ENCODE measurements around the gene UBE2E2.
"Not testable (repeated sequence)": the region's sequence is repeated elsewhere in the genome, so short reads cannot be mapped to it uniquely, and the experiment has no call there.

Gene UBE2E2

DNA sequence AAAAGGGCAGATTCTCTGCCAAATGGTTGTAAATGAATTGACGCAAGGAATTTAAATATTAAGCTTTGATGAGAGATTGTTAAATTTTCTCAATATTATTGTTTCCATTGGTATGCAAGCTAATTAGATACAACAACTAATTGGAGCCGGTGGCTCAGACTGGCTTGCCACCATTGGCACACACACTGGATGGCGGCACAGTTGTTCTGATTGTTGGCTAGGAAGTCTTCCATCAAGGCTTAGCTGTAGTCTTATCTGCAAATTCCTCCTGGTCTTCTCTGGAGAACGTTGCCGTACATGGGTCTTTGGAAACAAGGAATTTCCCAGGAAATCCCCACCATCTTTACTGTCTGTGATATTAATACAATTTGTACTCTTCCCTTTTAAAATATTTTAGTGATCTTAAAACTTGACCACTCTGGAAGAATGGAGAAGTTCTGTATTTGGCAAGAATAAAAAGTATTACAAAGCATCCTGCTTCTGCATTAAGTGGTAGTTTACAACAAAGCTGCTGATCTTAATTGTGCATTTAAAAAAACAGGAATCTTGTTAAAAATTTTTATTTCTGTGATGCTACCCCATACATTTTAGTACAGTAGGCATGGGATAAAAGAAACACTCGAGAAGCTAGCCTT lies 126.5 kb downstream of the UBE2E2 start:
- no peak for DNase-seq (ENCODE audit: low read depth in 2 of 2)

DNA sequence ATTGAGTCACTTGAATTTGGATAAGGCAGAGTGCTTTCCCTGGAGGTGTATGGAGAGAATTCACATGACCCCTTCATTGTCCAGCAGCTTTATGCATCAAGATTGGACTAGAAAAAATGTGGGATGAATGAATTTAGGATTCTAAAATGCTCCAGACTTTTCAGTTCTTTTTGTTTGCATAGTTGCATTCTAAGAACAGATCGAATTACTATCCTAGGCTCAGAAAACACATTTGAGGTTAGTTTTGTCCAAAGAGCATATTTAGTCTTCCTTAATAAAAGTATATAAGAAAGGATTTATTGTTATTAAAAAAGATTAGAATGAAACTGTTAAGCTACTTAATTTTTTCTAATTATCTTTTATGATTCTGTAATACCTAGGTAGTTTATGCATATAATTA lies 127.4 kb downstream of the UBE2E2 start:
- DNase-seq (ENCODE audit: low read depth in 2 of 2): no peak

- DNase-seq (ENCODE audit: low read depth in 2 of 2): no peak
Observed at GRCh38 chr3:23331141-23331935, 128.2 kb downstream of the UBE2E2 start.

DNA sequence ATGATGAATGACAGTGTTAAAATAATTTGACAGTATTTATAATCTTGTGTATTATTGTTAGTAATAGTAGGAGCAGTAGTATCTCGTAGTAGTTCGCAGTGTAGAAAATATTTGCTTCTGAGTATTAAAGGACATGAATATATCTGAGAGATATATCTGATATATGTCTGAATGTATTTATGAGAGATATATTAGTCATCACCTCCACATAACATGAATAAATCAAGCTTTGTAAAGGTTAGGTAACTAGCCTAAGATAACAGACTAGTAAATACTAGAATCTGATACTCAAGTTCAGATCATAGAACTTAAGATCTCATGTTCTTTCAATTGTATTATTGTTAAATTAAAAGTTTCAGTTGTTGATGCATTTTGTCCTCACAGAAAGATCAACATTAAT lies 130.5 kb downstream of the UBE2E2 start:
- DNase-seq (ENCODE audit: low read depth in 2 of 2): no peak

DNA sequence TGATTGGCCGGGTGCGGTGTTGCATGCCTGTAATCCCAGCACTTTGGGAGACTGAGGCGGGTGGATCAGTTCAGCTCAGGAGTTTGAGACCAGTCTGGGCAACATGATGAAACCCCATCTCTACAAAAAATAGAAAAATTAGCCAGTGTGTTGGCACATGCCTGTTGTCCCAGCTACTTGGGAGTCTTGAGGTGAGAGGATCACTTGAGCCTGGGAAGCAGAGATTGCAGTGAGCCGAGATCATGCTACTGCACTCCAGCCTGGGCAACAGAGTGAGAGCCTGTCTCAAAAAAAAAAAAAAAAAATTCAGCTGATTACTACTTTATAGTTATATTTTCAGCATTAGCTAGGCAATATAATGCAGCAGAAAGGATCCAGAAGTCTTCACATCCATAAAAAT lies 133.7 kb downstream of the UBE2E2 start:
- not testable (repeated sequence) for DNase-seq (ENCODE audit: low read depth in 2 of 2)

DNA sequence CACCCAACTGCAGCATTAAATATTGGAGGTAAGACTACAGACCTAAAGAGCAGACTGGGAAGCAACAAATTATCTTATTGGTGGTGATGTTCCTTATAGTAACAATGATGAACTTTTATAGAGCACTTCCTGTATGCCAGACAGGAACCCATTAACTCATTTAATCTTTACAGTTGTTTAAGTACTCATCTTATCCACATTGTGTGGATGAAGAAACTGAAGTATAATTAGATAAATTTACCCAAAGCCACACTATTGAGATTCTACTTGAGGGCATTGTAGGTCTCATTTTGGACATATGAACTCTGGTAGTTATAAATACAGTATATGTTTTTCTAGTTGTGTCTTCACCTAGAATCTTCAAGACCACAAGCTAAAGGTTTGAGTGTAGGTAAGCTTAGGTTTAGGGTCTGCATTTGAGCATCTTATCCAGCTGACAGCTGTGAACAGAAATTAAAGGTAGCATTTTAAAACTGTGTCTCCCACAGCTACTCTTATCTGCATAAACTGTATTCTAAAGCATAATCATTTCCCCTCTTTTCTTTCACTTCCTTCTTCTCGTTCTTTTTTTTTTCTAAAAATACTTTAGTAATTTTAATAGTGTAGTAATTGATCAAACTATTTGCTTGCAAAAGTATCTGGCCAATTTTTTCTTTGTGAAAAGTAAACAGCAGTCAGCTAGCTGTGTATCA lies 138.2 kb downstream of the UBE2E2 start:
- DNase-seq (ENCODE audit: low read depth in 2 of 2): no peak

DNA sequence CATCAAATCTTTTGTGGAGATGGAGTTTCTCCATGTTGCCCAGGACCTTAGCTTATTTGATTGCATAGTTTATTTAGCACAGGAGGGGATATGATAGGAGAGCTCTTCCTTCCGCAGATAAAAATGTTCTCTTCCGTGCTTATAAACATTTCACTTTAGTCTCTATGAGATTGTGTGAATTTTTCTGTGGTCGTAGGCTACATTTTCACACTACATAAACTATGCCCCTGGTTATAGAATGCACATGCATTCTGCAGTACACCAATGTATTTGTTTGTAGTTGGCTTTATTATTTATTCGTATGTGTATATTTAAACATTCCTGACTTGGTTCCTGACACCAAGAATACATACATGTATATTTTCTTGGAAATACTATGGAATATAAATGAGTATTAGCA lies 139.2 kb downstream of the UBE2E2 start:
- no peak for DNase-seq (ENCODE audit: low read depth in 2 of 2)

DNA sequence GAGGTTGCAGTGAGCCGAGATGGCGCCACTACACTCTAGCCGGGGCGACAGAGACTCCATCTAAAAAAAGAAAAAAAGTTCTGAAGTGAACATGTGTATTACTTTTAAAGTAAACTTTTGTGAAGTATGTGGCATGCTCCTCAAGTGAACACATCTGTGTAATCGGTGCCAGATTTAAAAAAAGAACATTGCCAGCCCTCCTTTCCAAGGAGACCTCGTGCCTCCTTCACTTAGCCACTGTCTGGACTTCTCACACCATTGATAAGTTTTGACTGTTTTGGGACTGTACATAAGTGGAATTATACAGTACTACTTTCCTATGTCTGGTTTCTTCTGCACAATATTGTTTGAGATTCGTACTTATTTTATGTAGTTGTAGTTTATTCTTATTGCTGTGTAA lies 140.4 kb downstream of the UBE2E2 start:
- no peak for DNase-seq (ENCODE audit: low read depth in 2 of 2)

- no peak for DNase-seq (ENCODE audit: low read depth in 2 of 2)
Observed at GRCh38 chr3:23344886-23345285, 141.8 kb downstream of the UBE2E2 start.

- DNase-seq (ENCODE audit: low read depth in 2 of 2): not testable (repeated sequence)
Observed at GRCh38 chr3:23349444-23349843, 146.3 kb downstream of the UBE2E2 start.

GRCh38 chr3:23356169-23356568 lies 153.0 kb downstream of the UBE2E2 start:
- no peak for DNase-seq (ENCODE audit: low read depth in 2 of 2)

DNA sequence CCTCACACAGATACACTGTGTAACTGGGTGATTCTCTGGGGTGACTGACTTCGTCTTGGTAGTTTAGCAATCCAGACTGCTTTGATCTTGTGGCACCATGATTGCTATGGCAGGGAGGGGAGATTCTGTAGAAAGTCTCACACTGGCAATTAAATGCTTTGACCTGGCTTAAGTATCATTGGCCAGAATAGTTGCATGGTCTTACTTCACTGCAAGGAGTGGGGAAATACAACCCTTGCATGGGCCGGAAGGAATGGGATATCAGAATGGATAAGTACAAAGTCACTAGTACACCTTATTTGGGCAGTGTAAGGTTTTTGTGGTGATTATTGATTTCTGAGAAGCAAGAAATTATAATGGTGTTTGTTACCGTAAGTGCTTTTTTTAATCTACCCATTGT lies 153.8 kb downstream of the UBE2E2 start:
- no peak for DNase-seq (ENCODE audit: low read depth in 2 of 2)

GRCh38 chr3:23359116-23359515 lies 156.0 kb downstream of the UBE2E2 start:
- DNase-seq (ENCODE audit: low read depth in 2 of 2): no peak

GRCh38 chr3:23365066-23365465 lies 161.9 kb downstream of the UBE2E2 start:
- DNase-seq (ENCODE audit: low read depth in 2 of 2): no peak

DNA sequence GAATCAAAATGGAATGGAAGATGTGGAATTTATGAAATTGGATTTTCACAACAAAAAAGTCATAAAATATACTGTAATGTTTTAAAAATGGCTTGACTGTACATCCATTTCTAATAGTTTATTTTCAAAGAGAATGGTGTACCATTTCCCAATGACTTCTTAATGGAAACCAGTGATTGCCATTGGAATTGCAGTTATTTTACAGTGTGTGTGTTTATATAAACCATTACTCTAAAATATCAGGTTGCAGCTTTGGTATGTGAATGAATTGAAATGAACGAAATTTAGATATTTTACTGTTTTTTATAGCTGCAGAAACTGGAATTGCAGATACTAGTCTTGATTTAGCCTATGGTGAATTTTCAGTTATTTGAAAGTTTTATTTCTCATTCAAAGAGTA lies 165.6 kb downstream of the UBE2E2 start:
- DNase-seq (ENCODE audit: low read depth in 2 of 2): no peak

- no peak for DNase-seq (ENCODE audit: low read depth in 2 of 2)
Observed at GRCh38 chr3:23372285-23372684, 169.2 kb downstream of the UBE2E2 start.

DNA sequence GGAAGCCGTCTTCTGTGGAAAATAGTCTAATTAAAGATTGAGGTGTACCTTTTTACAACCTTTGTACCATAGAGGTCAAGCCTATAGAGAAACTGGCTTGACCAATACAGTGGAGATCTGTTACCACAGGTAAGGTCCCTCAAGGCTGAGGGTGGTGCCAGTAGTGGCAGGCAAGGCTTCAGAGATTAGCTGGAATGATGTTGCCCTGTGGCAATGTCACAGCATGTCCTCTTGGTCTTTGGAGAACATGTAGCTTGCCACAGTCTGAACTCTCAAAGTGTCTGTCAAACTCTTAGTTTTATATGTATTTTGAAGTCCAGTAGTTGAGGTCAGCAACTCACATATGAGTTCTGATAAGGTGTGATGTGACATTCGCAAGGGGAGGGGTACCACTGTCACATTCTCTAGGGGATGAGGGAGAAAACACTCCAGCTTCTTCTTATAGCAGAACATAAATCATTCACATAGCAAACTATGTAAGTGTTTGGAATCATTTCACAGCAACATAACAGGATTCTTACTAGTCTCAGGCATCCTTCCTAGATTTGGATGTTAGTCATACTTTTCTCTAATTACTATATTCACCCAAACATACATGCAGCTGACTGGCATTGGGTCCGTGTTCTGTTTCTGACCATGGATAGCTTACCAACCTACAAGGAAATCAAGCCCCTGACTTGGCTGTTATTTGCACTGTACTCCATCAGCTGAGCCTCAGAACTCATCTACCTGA lies 173.6 kb downstream of the UBE2E2 start:
- no peak for DNase-seq (ENCODE audit: low read depth in 2 of 2)

DNA sequence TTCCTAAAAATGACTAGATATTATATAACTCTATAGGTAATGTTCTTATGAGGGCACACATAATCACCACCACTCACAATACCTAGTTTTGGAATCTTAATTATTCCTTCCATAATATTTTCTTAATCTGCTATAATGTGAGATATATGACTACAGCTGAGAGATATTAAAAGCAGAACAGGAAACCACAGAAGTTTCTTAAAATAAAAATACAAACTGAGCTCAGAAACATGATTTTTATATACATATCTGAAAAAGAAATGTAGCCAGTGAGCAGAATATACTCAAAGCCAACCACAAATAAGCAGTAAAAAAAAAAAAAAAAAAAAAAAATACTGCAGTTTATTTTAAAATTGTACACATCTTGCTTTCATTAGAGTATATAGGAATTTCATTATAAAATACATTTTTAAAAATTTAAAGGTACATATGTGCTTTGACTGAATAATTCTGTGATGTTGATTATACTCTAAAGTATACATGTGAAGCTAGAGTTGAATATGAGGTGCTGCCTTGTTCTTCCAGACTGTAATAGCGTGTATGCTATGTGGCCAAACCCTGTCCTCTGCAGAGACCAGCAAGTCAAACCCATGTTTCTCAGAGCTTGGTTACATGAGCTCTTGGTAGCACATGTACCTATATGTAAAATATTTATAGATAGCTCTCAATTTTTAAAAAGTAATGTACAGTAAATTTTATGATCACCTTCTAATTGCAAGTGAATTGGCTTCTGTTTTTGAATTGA lies 175.0 kb downstream of the UBE2E2 start:
- DNase-seq (ENCODE audit: low read depth in 2 of 2): no peak

- DNase-seq (ENCODE audit: low read depth in 2 of 2): no peak
Observed at GRCh38 chr3:23383875-23384274, 180.7 kb downstream of the UBE2E2 start.

GRCh38 chr3:23385327-23385726 lies 182.2 kb downstream of the UBE2E2 start:
- no peak for DNase-seq (ENCODE audit: low read depth in 2 of 2)

DNA sequence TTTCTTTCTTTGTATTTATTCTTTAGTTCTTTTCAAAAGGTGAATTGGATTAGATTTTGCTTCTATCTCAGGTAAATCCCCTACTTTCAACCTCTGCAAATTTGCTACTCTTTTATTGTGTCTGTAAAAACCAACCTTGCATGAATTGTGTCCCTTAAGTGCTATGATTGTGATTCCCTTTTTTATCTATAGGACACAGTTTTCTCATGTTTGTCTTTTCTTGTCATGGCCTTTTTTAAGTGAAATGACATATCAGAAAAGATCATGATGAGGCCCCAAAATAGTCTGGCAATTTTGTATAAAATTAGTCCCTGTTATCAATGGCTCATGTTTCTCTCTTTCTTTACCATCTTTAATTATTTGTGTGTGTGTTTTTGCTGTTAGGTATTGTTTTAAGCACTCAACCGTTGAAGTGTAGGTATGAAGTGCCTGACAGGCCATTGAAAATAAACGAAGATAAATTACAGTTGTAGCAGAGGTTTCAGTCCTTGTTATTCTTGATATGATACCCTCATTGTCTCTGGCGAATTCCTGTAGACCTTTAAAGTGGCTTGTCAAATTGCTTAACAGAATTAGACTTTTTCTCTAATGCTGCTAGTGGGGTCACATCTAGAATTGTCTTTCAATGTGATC lies 184.3 kb downstream of the UBE2E2 start:
- no peak for DNase-seq (ENCODE audit: low read depth in 2 of 2)

All from stimulated activated CD4-positive, alpha-beta T cell treated with anti-CD3 and anti-CD28 coated beads, Interleukin-15, amount 100 ng/mL, for 48 hours (primary cell).